GM21360 (cell line): ENCODE results near the gene CREBRF.
A peak's percentile ranks its signal among the peaks of the same experiment; 100 is the strongest.
"Not testable (repeated sequence)": the region's sequence is repeated elsewhere in the genome, so short reads cannot be mapped to it uniquely, and the experiment has no call there.

ENCODE experiments used
- ATAC-seq: cut with Tn5 transposase; IDR thresholded peaks from one replicate; pipeline ENCODE4 v1.9.1; 2021; ENCODE audit warnings: mild to moderate bottlenecking, moderate library complexity; ENCODE audit not compliant: unreplicated experiment

Gene CREBRF

GRCh38 chr5:173035904-173036707 lies 20.0 kb upstream of the CREBRF start:
- ATAC-seq: peak; percentile 56

GRCh38 chr5:173039188-173039587 lies 17.0 kb upstream of the CREBRF start:
- no peak for ATAC-seq

GRCh38 chr5:173039964-173040363 lies 16.2 kb upstream of the CREBRF start:
- no peak for ATAC-seq

- no peak for ATAC-seq
Observed at GRCh38 chr5:173041881-173042762, 14.0 kb upstream of the CREBRF start.

- ATAC-seq: no peak
Observed at GRCh38 chr5:173042763-173043107, 13.4 kb upstream of the CREBRF start.

GRCh38 chr5:173045474-173045873 lies 10.7 kb upstream of the CREBRF start:
- no peak for ATAC-seq

- not testable (repeated sequence) for ATAC-seq
Observed at GRCh38 chr5:173047096-173047837, 8.9 kb upstream of the CREBRF start.

GRCh38 chr5:173047838-173048105 lies 8.4 kb upstream of the CREBRF start:
- ATAC-seq: no peak

GRCh38 chr5:173050791-173051190 lies 5.4 kb upstream of the CREBRF start:
- no peak for ATAC-seq

- ATAC-seq: no peak
Observed at GRCh38 chr5:173051746-173052145, 4.4 kb upstream of the CREBRF start.

- ATAC-seq: no peak
Observed at GRCh38 chr5:173053041-173053440, 3.1 kb upstream of the CREBRF start.

- no peak for ATAC-seq
Observed at GRCh38 chr5:173055042-173055721, 970 bp upstream of the CREBRF start.

GRCh38 chr5:173055722-173055982 lies 500 bp upstream of the CREBRF start:
- no peak for ATAC-seq

- ATAC-seq: peak; percentile 23
Observed at GRCh38 chr5:173056783-173057061, 570 bp downstream of the CREBRF start.

GRCh38 chr5:173057062-173057924 lies 1.1 kb downstream of the CREBRF start:
- peak; percentile 68 for ATAC-seq

- no peak for ATAC-seq
Observed at GRCh38 chr5:173062141-173062540, 6.0 kb downstream of the CREBRF start.

- ATAC-seq: no peak
Observed at GRCh38 chr5:173065155-173065554, 9.0 kb downstream of the CREBRF start.

- ATAC-seq: no peak
Observed at GRCh38 chr5:173069671-173070070, 13.5 kb downstream of the CREBRF start.

- ATAC-seq: no peak
Observed at GRCh38 chr5:173075137-173075843, 19.1 kb downstream of the CREBRF start.

- ATAC-seq: no peak
Observed at GRCh38 chr5:173075970-173076369, 19.8 kb downstream of the CREBRF start.
